HG02642 (cell line): Measurements from ENCODE around the gene ZNF831.

Source experiments
- ATAC-seq: cut with Tn5 transposase; IDR thresholded peaks from one replicate; pipeline ENCODE4 v1.9.1; 2021; ENCODE audit warnings: mild to moderate bottlenecking; ENCODE audit not compliant: unreplicated experiment, poor library complexity

Gene ZNF831

DNA sequence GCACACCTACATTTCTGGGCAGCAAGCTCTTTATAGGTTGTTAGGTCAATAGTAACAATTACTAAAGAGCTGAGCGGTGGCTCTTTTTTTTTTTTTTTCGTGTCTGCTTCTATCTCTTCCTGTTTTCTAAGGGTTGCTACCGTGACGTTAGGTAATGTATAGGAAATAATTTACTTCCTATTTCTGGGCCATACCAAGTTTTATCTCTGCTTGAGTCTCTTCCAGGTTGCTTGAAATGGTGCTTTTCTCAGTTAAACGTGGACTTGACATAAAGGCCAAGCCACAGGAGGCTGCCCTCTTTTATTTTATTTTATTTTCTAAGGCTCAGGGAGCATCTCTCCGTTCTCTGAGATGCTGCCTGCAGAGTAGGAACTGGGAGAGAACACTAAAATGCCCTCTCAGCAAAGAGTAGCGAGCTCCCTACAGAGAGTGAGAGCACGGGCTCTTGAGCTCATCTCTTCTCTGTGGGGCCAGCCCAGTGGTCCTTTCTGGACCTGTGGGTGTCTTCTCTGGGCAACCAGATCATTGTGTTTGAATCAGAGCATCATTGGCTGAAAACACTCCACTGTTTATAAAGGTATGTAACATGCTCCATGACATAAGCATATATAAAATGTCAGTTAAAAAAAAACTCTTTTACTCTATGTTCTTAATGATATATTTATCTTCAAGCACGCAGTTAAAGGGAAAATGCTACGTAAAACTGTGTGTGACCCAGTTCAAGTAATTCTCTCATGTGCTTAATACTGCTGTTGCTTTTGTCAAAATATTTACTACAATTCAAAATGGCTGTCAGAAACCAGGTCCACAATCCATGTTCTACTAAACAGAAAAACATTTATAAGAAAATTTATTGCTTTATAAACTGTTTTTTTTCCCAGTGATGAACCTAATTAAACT, at the start of gene ZNF831:
Gene ZNF831, plus strand, starts transcription at position 191 of the 900 bp plus-strand sequence. CDS start 27,199 bp downstream, outside the sequence.
- no peak for ATAC-seq

DNA sequence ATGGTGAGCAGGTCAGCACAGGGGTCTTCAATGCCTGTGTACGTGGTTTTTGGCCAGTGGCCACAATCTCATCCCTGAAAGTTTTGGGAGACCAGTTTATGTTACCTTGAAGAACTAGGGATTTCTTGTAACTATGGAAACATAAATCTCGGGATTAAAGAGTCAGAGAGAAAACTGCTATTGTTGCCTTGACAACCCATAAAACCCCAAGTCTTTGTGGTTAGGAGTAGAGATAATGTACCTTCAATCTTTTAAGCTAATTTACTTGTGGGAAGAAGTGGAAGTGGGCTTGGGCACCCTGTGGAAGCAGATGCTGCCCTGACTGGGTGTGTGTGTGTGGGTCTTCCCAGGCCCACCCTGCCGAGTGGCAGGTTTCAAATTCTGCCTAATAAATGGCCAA, 46.1 kb upstream of the ZNF831 start:
- ATAC-seq = no peak

DNA sequence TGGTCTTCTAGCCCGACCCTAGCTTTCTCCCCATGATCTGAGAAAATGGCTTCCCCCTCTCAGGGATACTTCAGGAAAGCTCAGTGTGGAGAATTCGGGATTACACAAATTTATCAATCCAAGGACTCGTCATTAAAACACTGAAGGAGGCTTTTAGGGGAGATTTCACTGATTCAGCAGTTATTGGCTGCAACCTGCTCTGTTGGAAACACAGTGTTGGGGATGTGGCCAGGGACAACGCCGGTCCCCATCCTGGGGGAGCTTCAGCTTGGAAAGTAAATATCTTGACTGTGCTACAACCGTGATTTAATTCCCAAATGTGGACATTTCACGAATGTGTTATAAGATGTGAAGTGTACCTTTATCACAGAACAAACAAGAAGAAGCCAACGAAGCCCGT, 44.8 kb upstream of the ZNF831 start:
- ATAC-seq = no peak

DNA sequence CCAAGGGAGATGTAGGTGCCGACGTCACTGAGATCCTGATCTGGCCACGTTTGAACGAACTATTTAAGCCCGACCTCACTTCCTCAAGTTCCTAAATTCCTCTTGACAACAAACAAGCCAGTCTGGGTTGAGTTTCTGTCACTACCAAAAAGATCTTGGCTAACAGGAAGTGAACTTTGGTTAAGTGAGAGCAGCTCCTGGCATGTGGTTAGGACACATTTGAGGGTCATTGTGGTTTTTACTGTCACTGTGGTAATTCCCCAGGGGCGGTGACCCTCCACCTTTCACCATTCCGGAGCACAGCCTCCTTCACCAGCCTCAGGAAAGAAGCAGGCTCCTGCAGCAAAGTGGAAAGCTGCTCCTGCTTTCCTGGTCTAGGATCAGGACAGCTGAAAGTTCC, 43.1 kb upstream of the ZNF831 start:
- no peak for ATAC-seq

DNA sequence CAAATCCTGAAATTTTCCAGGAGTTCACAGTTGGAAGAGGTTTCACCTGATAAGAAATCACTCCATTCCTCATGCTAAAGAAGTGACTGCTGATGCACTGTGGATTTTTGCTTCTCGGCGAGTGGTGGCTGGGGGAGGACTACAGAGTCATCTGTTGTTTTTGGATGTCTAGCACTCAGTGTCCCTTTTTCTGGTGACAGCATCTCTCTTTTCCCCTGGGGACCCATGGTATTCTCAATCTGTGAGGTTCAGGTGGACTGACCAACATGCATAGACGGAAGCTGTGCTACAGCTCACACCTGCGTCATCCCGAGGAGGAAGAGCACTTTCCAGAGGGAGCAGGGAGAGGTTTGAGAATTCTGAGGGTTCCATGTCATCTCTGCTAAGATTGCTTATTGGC, 42.7 kb upstream of the ZNF831 start:
- no peak for ATAC-seq

DNA sequence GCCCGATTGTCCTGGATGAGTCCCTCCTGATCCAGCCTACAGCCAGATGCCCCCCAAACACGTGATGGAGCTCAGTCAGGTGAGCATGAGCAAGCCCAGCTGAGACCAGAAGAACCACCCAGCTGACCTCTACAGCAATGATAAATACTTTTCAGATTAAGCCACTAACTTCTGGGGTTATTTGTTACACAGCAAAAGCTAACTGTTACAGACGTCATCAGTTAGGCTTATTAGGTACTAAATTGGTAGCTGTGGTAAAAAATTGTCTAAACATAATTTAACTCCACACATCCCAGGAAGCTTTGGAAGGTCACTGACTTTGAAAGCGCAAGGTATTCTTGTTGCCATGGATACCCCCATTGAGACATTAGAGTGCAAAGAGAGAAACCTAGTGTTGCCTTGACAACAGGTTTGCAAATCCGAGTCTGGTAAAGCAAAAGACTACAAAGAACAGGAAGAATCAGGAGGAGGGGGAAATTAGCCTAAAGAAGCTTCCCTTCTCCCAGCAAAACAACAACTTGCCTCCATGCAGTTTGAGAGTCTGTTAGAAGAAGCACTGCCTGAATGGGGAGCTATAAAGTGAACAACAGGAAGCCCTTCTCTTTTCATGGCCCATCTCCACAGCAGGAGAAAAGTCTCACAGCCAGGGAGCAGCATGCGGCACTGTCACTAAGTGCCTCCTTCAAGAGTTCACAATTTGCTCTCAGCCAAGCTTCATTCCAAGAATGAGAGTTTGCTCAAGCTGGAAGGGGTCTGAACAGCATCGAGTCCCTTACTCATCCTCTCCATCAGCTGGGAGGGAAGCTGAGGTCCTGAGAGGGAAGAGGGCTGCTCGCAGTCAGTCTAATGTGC, 41.7 kb upstream of the ZNF831 start:
- no peak for ATAC-seq

DNA sequence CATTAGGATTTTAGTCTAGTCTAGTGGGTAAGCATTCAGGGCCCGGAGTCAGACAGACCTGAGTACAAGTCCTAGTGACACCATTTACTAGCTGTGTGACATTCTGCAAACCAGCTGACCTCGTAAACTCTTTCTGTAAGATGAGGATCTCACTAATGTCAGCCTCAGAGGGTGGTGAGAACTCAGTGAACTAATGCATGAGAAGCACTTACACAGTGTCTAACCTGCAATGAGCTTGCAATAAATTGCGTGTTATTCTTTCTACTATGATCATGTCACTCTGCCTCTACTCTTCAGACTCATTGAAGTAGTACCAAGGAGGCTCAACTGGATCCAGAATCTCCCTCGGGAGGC, 41.1 kb upstream of the ZNF831 start:
- ATAC-seq = no peak

DNA sequence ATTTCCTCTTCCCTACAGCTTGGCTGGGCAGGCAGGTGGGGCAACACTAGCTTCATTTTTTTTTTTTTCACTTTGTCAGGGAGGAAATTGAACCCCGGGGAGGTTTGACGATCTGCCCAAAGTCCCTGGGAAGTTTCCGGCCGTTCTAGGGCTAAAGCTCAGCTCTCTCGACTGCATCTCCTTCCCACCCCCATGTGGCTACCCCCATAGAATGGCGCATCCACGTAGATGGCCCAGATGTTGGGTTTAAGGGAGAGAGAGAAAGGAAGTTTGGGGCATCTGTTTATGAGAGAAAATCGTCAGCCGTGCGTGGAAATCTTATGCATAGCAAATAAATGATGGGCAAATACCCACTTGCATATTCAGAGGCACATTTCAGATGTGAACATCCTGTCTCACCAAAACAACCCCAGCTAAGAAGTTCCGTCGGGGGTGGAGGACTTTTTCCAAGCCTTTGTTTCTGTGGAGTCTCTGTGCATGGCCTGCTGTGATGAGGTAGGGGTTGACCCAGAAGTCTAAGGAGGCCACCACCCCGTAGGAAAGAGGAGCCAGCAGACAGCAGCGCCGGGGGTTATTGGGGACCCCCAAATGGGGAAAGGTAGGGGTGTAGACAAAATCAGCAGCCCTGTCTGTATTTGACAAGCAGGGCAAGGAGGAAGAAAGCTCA, 40.5 kb upstream of the ZNF831 start:
- ATAC-seq = no peak

DNA sequence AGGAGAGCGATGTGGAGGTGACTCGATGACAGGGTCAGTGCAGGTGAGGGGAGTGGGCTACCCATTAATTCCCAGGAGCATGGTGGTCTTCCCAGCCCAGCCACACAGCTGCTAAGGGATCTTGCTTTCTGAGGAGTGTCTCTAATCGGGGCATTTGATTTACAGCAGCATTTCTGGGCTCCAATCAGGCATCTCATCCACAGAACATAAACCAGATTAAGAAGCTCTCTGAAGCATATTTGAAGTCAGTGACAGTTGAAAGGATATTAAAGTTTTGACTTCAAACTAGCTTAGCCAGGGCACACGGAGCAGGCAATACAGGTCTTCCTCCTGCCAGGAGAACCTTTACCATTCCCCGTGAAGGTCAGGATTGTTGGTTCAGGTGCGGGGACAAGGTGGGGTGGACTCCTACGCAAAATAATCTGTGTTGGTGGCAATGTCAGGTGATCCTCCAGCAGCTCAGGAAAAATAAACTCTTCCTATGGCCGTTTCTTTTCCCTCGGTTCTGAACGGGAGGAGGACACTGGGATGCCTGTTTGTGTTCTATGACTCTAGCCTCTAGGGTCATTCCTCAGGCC, 39.9 kb upstream of the ZNF831 start:
- ATAC-seq = no peak

DNA sequence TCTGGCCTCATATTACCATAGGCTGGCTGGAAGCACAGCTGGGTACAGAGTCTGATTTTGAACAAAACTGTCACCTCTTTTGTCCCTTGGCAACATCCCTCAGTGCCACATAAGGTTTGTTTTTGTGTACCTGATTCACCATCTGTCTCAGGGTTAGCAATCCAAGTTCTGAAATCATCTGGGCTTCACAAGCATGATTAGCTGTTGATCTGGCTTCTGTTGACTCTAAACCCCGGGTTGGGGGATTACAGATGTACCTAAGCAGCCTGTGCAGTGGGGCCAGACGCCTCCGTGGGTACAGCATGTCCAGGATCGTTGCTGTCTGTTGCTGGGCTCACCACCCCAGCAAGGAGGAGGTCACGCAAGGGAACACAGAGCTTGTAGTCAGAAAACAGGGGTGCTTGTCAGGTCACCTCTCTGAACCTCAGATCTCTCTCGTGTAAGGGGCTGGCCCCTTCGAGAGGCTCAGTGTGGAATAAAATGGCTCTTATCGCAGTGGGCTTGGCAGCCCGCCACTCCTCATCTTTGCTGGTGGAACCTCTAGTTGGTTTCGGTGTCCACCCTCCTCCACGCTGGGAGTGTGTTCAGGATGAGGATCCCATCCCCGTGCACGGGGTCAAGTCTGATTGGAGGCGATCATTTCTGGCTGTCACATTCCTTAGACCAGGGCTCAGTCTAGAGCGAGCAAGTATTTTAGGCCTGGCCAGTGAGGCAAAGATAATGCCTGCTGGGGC, 39.2 kb upstream of the ZNF831 start:
- ATAC-seq = no peak

DNA sequence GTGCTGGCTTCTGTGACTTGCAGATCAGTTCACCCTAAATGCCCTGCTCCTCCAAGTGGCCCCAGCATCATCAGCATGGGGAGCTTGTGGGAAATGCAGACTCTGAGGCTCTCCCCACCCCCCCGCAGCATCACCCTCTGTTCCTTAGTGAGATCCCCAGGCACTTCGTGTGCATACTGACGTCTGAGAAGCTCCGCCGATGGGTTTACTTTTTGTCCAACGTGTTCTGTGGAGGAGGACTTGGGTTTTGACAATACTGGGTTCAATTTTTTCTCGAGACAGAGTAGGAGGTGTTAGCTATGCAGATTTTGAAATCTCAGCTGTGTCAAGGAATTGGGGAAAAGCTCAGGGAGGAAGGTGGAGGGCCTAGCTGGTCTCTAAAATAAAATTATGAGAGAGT, 38.3 kb upstream of the ZNF831 start:
- no peak for ATAC-seq

DNA sequence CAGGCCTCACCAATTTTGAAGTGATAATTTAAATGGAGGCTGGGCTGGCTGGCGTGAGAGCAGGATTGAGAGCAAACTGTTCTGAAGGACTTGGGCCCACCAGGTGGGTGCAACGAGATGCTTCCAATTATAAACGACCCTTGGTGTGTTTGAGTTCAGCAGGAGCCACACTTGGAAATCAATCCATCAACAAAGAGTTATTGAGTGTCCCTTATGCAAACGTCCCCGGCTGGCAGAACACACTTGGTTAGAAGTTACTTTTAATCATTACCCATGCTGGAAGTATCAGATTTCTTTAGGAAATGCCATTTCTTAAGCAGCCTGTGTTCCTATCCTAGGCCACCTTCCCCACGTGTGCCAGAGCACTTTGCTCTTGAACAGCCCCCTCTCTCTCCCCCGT, 37.8 kb upstream of the ZNF831 start:
- no peak for ATAC-seq

DNA sequence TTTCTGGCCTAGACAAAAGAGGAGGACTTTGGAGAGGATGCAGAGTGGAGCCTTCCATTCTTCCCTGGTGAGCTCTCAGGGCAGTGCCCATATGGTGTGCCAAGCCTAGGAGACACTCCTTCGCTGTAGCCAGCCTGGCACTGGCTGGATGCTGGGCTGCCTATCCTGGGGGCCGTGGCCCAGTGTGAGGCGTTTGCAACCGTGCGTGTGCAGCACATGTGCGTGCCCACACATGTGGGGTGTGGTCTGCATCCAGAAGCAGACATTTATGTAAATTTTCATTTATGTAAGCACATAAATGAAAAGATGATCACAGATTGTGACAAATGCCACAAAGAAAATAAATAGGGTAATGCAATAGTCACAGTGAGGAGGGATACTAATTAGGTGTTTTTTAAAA, 35.8 kb upstream of the ZNF831 start:
- ATAC-seq = no peak

DNA sequence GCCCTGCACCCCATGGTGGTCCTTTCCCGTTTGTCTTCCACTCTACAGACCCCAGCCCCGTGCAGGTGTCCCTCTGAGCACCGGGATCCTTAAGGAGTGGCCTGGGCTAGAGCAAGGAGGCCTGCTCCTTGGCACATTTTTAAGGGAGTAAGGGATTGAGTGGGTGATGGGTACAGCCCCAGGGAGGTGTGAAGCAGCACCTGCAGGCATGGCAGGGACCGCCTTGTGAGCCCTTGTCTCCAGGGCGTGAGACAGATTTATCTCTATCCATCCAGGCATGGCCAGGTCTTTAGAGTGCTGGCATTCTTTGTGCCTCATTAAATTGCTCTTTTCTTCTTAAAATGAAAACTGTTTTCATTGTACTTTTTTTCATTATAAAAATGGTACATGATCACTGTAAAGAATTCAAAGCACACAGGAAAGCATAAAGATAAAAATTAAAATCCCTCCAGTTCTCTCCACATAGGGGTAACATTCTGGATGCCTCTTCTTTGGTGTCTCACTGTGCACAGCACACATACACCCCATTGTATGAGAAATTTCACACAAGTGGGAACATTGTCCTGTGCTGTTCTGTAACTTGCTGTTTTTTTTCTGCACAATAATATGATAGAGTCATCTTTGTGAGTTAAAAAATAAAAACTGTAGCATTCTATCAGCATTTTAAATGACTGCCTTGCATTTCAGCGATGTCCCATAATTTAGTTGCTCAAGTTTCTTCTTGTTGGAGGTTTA, 31.9 kb upstream of the ZNF831 start:
- no peak for ATAC-seq

DNA sequence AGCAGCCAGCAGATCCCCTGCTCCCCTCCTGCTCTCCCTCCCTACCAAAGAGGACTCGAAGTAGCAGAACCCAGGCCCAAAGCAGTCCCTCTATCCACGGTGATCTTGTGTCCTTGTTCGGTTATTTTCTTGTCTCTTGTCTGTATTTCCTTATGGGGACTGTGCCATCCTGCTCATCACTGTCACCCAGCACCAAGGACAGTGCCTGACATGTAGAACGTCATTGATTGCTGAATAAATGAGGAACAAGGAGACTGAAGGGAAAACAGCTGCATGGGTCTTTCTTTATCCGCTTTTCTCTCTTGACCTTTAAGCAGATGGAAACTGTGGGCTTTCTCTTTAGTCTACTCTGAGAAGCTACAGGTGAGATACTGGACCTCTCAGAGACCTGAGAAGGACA, 29.4 kb upstream of the ZNF831 start:
- no peak for ATAC-seq

DNA sequence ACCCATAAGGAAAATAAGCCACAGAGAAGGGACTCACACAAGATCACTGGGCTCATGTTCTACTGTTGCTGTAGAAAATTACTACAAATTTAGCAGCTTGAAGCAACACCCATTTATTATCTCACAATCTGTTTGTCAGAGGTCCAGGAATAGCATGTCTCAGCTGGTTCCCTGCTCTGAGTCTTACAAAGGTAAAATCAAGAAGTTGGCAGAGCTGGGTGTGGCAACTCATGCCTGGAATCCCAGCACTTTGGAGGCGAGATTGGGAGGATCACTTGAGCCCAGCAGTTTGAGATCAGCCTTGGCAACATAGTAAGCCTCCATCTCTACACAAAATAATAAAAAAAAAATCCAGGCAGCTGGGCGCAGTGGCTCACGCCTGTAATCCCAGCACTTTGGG, 28.5 kb upstream of the ZNF831 start:
- no peak for ATAC-seq

DNA sequence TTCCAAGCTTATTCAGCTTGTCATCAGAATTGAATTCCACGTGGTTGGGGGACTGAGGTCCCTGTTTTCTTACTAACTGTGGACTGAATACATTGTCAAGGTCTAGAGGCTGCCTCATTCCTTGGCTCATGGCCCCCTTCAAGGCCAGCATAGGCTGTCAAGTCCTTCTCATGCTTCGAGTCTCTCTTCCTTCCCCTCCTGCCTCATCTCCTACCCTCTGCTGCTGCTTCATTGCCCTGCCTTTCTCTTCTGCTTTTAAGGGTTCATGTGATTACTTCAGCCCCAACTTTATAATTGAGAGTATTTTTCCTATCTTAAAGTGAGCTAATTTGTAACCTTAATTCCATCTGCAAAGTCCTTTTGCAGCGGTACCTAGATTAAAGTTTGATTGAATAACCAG, 27.6 kb upstream of the ZNF831 start:
- no peak for ATAC-seq

DNA sequence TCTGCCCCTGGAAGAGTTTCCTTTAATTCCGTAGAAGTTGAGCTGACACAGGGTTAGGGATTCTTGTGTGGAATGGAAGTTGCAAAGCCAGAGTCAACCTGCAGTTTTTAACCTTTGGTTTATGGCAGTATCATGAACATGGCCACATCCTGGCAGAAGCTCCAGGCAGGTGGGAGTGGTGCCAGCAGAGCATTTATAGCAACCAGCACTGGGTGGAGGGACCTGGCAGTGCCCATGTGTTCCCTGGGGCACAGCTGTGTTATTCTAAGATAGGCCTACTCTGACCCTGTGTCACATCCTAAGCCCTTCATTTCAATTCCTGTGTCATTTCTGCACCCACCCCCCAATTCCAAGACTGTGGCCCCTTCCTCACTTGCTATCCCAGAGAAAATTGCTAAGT, 26.1 kb upstream of the ZNF831 start:
- no peak for ATAC-seq

DNA sequence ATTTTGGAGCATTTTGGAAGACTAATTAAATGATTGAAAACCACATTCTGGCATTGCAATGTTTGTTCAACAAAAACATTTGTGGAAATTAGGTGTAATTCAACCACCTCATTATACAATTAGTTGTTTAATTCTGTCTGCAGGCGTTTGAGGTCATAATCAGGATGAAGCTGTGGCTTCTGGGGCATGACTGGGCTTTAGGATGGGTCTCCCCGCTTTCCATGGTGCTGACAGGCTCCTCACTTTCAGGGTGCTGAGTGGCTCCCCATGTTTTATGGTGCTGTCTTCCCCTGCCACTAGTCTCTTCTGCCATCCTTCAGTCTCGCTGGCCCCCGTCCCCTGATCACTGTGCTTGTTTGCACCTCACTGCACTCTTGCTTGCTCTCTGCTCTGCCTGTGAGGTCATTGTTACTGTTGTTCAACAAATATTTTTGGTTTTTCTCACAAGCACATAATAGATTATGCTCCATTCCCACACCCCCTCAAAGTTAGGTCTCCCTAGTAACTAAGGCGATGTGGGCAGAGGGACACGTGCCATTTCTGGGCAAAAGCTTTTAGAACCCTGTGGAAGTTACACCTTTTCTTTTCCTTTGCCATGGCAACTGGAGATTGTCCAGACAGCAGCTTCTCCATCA, 25.4 kb upstream of the ZNF831 start:
- no peak for ATAC-seq
